Caco-2 (cell line): ENCODE data around the gene FDXACB1. TPM values are rescaled to one million over a fixed set of nuclear protein-coding genes. Genes with fewer than 3 reads are reported as not detected.
A peak's percentile ranks its signal among the peaks of the same experiment; 100 is the strongest.

Experiments
- BruUV-seq: library from RNA; stranded (reverse); fragments of 400-500 nt; replicated peaks from 2 replicates; lab custom pipeline; 2021; lab: Mats Ljungman, UMichigan
- CTCF ChIA-PET: fragments of 300-600 bp; sonication (Branson Sonifier 250); formaldehyde crosslinking; loops from one replicate; lab custom pipeline; 2022; ENCODE audit warnings: antibody characterized with exemption; lab: Charles Lee
- POLR2A ChIA-PET: fragments of 300-600 bp; sonication (Branson Sonifier 250); formaldehyde crosslinking; loops from one replicate; lab custom pipeline; 2022; ENCODE audit warnings: antibody characterized with exemption; lab: Charles Lee
- DNase-seq, 2 experiments: peaks; one replicate each; pipeline versions ENCODE4 v3.0.0 to v3.0.0-alpha.2; 2020 to 2022
- H3K27me3 ChIP-seq: replicated peaks from 2 replicates; pipeline ENCODE4 v1.6.0; 2011; ENCODE audit warnings: low read length; ENCODE audit not compliant: control insufficient read depth, insufficient read depth
- H3K36me3 ChIP-seq: 2 replicates; pipeline ENCODE4 v1.5.1; 2011; ENCODE audit warnings: low read length; ENCODE audit not compliant: control insufficient read depth, insufficient read depth
- H3K4me1 ChIP-seq: fragments of 250-450 bp; sonication (Bioruptor Pico); 2 replicates; pipeline ENCODE4 v1.5.1; 2020; ENCODE audit warnings: mild to moderate bottlenecking
- H3K4me3 ChIP-seq: 2 replicates; pipeline ENCODE4 v1.5.1; 2011; ENCODE audit warnings: low read depth, mild to moderate bottlenecking, control low read depth, low read length
- H3K9me3 ChIP-seq: fragments of 250-450 bp; sonication (Bioruptor Pico); 2 replicates; pipeline ENCODE4 v1.5.1; 2020; ENCODE audit warnings: mild to moderate bottlenecking, moderate library complexity
- H3K27ac Mint-ChIP-seq: one replicate; pipeline ENCODE4 v1.8.0; 2022; ENCODE audit warnings: mixed read lengths; ENCODE audit not compliant: unreplicated experiment
- H3K27me3 Mint-ChIP-seq: one replicate; pipeline ENCODE4 v1.8.0; 2022; ENCODE audit warnings: mixed read lengths; ENCODE audit not compliant: insufficient read depth, unreplicated experiment
- H3K36me3 Mint-ChIP-seq: one replicate; pipeline ENCODE4 v1.8.0; 2022; ENCODE audit warnings: mild to moderate bottlenecking, mixed read lengths; ENCODE audit not compliant: insufficient read depth, unreplicated experiment
- H3K4me1 Mint-ChIP-seq: one replicate; pipeline ENCODE4 v1.8.0; 2022; ENCODE audit warnings: low read depth, mixed read lengths; ENCODE audit not compliant: unreplicated experiment
- H3K4me3 Mint-ChIP-seq: one replicate; pipeline ENCODE4 v1.8.0; 2022; ENCODE audit warnings: mild to moderate bottlenecking, moderate library complexity, mixed read lengths; ENCODE audit not compliant: unreplicated experiment
- H3K9me3 Mint-ChIP-seq: one replicate; pipeline ENCODE4 v1.8.0; 2022; ENCODE audit warnings: mixed read lengths; ENCODE audit not compliant: unreplicated experiment
- CTCF ChIP-seq, 2 experiments: fragments of 200-600 bp in 1 of 2; IDR thresholded peaks; 1 replicate in 1 of 2; 2 replicates in 1 of 2; pipeline versions ENCODE4 v1.5.1 to v1.8.0; 2011 to 2022; ENCODE audit warnings: antibody characterized with exemption in 1 of 2, control low read depth in 1 of 2, inconsistent platforms in 1 of 2, low read depth in 1 of 2, low read length in 1 of 2, mild to moderate bottlenecking in 1 of 2, moderate library complexity in 1 of 2; ENCODE audit not compliant: insufficient read depth in 1 of 2, severe bottlenecking in 1 of 2, unreplicated experiment in 1 of 2
- intact Hi-C: fragments of 100-400 bp; cut with micrococcal nuclease; formaldehyde crosslinking; loops from one replicate; pipeline ENCODE4 v1.10.0; 2022; ENCODE audit not compliant: unreplicated experiment
- total RNA-seq: library from RNA; stranded (reverse); gene quantifications from 2 replicates; pipeline ENCODE4 v1.2.3, GENCODE V29; 2022

The FDXACB1 gene
- total RNA-seq, 1 experiment from 2014 or later, result 4.7 TPM

GRCh38 chr11:111879637-111879960, 634 bp upstream of the FDXACB1 start:
- CTCF ChIA-PET, result interaction anchor here (1.0 to 1.2 kb wide), 2 partner anchors 9 to 102 kb away, joined by 6 to 7 read pairs; partner anchors contain the start of gene ALG9
- BruUV-seq, result TSS peak; percentile 93
- H3K27me3 Mint-ChIP-seq, result no peaks in the 10 kb centered on the region

GRCh38 chr11:111878385-111878848, 548 bp downstream of the FDXACB1 start:
- no peaks in the 10 kb centered on the region for H3K36me3 ChIP-seq
- Mint-ChIP-seq H3K27ac (peak overlapping the region; percentile 97), H3K36me3 (peaks cover 13% of the 10 kb centered on the region), H3K27me3 (no peaks in the 10 kb centered on the region), H3K4me1 (peaks cover 8% of the 10 kb centered on the region), H3K4me3 (peak overlapping the region; percentile 86), H3K9me3 (no peaks in the 10 kb centered on the region)
- no peak for DNase-seq
- TF ChIP-seq CTCF (IDR thresholded peaks at IDR 0.05; ENCODE audit: insufficient read depth in 1 of 2, low read depth in 1 of 2, low read length in 1 of 2, severe bottlenecking in 1 of 2, unreplicated experiment in 1 of 2), result peak in 1 of 2 experiments; percentile 14
- no peaks in the 10 kb centered on the region for H3K9me3 ChIP-seq
- peak overlapping the region; percentile 51 for H3K4me3 ChIP-seq
- no peaks in the 10 kb centered on the region for H3K27me3 ChIP-seq
- POLR2A ChIA-PET, result interaction anchor here (1.2 to 1.3 kb wide), 2 partner anchors 40 to 48 kb away, joined by 3 to 5 read pairs; partner anchors contain the start of gene C11orf52
- peaks cover 6% of the 10 kb centered on the region; the same call in 1 of the 2 replicates for H3K4me1 ChIP-seq
- CTCF ChIA-PET, result interaction anchor here (0.6 to 1.8 kb wide), 10 partner anchors 33 to 146 kb away, joined by 3 to 27 read pairs (median 4); partner anchors contain the start of genes C11orf52 and CRYAB
- BruUV-seq, result TSS peak; percentile 76
- intact Hi-C loops, result loop anchor here (2.0 kb wide), 1 partner anchor 196 kb away; the partner anchor contains the start of genes NKAPD1 and PIH1D2

More at GRCh38 chr11:111879637-111879960, 634 bp upstream of the FDXACB1 start:
- H3K4me1 Mint-ChIP-seq, result peaks cover 8% of the 10 kb centered on the region
- H3K4me3 Mint-ChIP-seq, result peak overlapping the region; percentile 86
- Histone ChIP-seq H3K36me3 (no peaks in the 10 kb centered on the region), H3K4me3 (peak overlapping the region; percentile 51), H3K9me3 (no peaks in the 10 kb centered on the region), H3K27me3 (no peaks in the 10 kb centered on the region), H3K4me1 (peaks cover 6% of the 10 kb centered on the region; the same call in 1 of the 2 replicates)
- H3K36me3 Mint-ChIP-seq, result peaks cover 13% of the 10 kb centered on the region
- no peaks in the 10 kb centered on the region for H3K9me3 Mint-ChIP-seq
- POLR2A ChIA-PET, result no interaction called here
- peak overlapping the region; percentile 97 for H3K27ac Mint-ChIP-seq
- DNase-seq, result no peak
- intact Hi-C loops, result loop anchor here (1.0 to 2.0 kb wide), 9 partner anchors 8 to 207 kb away; partner anchors contain the start of genes ALG9, C11orf52, DLAT and NKAPD1
- TF ChIP-seq CTCF (IDR thresholded peaks at IDR 0.05; ENCODE audit: insufficient read depth in 1 of 2, low read depth in 1 of 2, low read length in 1 of 2, severe bottlenecking in 1 of 2, unreplicated experiment in 1 of 2), result no peak

GRCh38 chr11:111871693-111872161, 7.2 kb downstream of the FDXACB1 start:
- ChIA-PET CTCF (interaction anchor here (0.6 to 2.6 kb wide), 12 partner anchors 8 to 145 kb away, joined by 4 to 31 read pairs (median 5); partner anchors contain the start of genes C11orf52 and PPP2R1B), POLR2A (interaction anchor here (1.6 to 2.2 kb wide), 3 partner anchors 47 to 105 kb away, joined by 7 to 13 read pairs (median 9); partner anchors contain the start of genes C11orf52 and PPP2R1B)
- Mint-ChIP-seq H3K9me3 (no peaks in the 10 kb centered on the region), H3K4me3 (peak overlapping the region; percentile 91), H3K4me1 (peaks cover 16% of the 10 kb centered on the region), H3K36me3 (peaks cover 32% of the 10 kb centered on the region), H3K27ac (peak overlapping the region; percentile 53), H3K27me3 (no peaks in the 10 kb centered on the region)
- H3K4me1 ChIP-seq, result 0 out of 2 replicates have a peak, but pooled peaks cover 3% of the 10 kb centered on the region
- H3K4me3 ChIP-seq, result peak overlapping the region; percentile 94
- H3K36me3 ChIP-seq, result no peaks in the 10 kb centered on the region
- TSS peak; percentile 49 for BruUV-seq
- no peak for DNase-seq
- no peaks in the 10 kb centered on the region for H3K9me3 ChIP-seq
- no peaks in the 10 kb centered on the region for H3K27me3 ChIP-seq
- no peak for TF ChIP-seq CTCF (IDR thresholded peaks at IDR 0.05; ENCODE audit: insufficient read depth in 1 of 2, low read depth in 1 of 2, low read length in 1 of 2, severe bottlenecking in 1 of 2, unreplicated experiment in 1 of 2)
- intact Hi-C loops, result loop anchor here (1.0 to 2.0 kb wide), 3 partner anchors 8 to 55 kb away; partner anchors contain the start of genes C11orf52, CFAP68 and FDXACB1
